ENCODE measurements around the gene EVA1C. TPM values are rescaled to one million over a fixed set of nuclear protein-coding genes. Genes with fewer than 3 reads are reported as not detected.

The EVA1C gene
- total and polyA plus RNA-seq, 12 donors = 12.1 to 42.9 (median 14.0) TPM

GRCh38 chr21:32418146-32418545 lies 5.6 kb downstream of the EVA1C start:
- Histone ChIP-seq H3K27ac (no peak overlapping the region), H3K4me1 (peaks cover 2 to 67% (median 53%) of the 10 kb centered on the region in 9 donors), H3K27me3 (no peaks in the 10 kb centered on the region), H3K4me3 (no peak overlapping the region), H3K36me3 (peaks cover 0 to 24% (median 0%) of the 10 kb centered on the region in 9 donors), H3K9me3 (peaks cover 0 to 16% (median 5%) of the 10 kb centered on the region in 11 donors)
- no peak for DNase-seq
- intact Hi-C loops (cut with DNase I) = loop anchor here in 2 of 10 donors (5.0 kb wide), 2 partner anchors 39 to 79 kb away; no protein-coding TSS in a partner anchor
- TF ChIP-seq CTCF (IDR thresholded peaks at IDR 0.05) = no peak
- ATAC-seq = no peak
- WGBS, 2 donors = 88 to 89% methylated on average over 4 of the region's 4 CpGs

- WGBS, 2 donors = 96 to 97% methylated on average over 2 of the region's 2 CpGs
- H3K4me1 ChIP-seq = peaks cover 2 to 54% (median 29%) of the 10 kb centered on the region in 9 donors
- intact Hi-C loops (cut with DNase I) = loop anchor here in 1 of 10 donors (5.0 kb wide), 1 partner anchor 35 kb away; no protein-coding TSS in a partner anchor
Measured at GRCh38 chr21:32422064-32422463, 9.6 kb downstream of the EVA1C start.

GRCh38 chr21:32423320-32424190 lies 11.0 kb downstream of the EVA1C start:
- peaks cover 0 to 54% (median 33%) of the 10 kb centered on the region in 9 donors for H3K4me1 ChIP-seq
- no peak for ATAC-seq

More at GRCh38 chr21:32422064-32422463, 9.6 kb downstream of the EVA1C start:
- H3K4me3 ChIP-seq = no peak overlapping the region
- ATAC-seq (no peak), DNase-seq (no peak)
- H3K9me3 ChIP-seq = peaks cover 0 to 16% (median 5%) of the 10 kb centered on the region in 11 donors
- H3K36me3 ChIP-seq = peaks cover 0 to 28% (median 0%) of the 10 kb centered on the region in 9 donors
- no peaks in the 10 kb centered on the region for H3K27me3 ChIP-seq
- no peak for TF ChIP-seq CTCF (IDR thresholded peaks at IDR 0.05)
- H3K27ac ChIP-seq = no peak overlapping the region

More at GRCh38 chr21:32423320-32424190, 11.0 kb downstream of the EVA1C start:
- Histone ChIP-seq H3K9me3 (peaks cover 0 to 16% (median 5%) of the 10 kb centered on the region in 11 donors), H3K36me3 (peaks cover 0 to 17% (median 0%) of the 10 kb centered on the region in 9 donors), H3K4me3 (no peak overlapping the region), H3K27me3 (no peaks in the 10 kb centered on the region), H3K27ac (no peak overlapping the region)
- no peak for DNase-seq
- no peak for TF ChIP-seq CTCF (IDR thresholded peaks at IDR 0.05)
- WGBS, 2 donors = 92% methylated on average over 9 of the region's 9 CpGs
- intact Hi-C loops (cut with DNase I) = loop anchor here in 2 of 10 donors (1.0 to 5.0 kb wide), 2 partner anchors 16 to 34 kb away; no protein-coding TSS in a partner anchor

Data from heart right ventricle (tissue), 16 donors.